ENCODE results near the gene P2RX2.
A peak's percentile ranks its signal among the peaks of the same experiment; 100 is the strongest.

Gene P2RX2

DNA sequence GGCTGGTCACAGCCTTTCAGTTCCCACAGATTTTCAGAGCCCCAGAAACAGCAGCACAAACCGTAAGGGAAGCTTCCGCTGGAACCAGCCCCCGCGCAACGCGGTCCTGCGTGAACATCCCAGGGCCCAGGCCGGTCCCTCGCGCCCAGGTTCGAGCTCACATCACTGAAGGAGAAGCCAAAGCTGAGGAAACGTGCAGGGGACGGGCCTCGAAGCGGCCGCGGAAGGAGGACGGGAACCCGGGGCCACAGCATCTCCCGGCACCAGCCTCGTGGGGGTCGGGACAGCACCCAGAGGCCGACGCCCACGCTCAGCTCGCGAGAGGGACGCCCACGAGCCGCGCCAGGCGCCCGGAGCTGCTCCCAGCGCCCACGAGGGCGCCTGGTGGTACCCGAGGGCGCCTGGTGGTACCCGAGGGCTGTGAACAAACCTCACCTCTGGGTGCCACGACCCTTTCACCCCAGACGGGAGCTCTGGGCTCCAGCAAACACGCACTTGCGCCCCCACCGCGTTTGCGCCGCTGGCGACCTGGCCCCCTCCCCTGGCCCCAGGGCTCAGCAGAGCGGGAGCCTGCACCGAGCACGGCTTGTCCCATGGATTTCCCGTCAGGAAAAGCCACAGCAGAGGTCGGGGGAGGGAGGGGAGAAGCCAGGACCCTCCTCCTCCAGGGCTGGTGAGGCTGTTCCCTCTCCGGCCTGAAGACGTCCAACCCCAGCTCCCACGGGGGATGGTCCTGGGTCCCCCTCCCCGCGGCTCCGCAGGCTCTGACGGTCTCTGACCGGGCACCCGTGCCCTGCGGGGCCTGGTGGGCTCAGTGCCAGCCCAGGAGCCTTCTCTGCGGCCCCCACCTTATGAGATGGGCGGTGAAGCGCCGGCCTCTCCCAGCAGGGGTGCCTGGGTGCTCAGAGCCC, 15.1 kb upstream of the P2RX2 start:
- DNase-seq (ENCODE audit: low read depth) = no peak

DNA sequence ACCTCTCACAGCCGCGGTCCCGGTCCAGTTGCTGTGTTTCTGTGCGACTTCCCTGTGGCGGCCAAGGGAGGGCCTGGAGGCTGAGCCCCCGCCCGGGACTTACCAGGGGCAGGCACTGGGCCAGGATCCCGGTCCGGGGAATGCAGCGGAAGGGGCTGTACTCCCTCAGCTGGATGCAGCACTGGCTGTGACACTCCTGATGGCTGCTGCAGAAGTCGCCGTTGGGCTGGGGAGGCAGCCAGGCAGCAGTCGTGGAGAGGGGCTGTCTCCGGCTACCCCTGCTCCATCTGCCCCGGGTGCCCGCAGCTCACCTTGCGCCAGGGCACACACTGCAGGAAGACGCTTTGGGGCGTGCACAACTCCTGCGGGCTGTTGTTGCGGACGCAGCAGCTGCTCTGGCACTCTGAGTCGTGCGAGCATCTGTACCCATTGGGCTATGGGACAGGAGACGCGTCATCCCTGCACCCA, 14.4 kb upstream of the P2RX2 start:
- no peak for DNase-seq (ENCODE audit: low read depth)

DNA sequence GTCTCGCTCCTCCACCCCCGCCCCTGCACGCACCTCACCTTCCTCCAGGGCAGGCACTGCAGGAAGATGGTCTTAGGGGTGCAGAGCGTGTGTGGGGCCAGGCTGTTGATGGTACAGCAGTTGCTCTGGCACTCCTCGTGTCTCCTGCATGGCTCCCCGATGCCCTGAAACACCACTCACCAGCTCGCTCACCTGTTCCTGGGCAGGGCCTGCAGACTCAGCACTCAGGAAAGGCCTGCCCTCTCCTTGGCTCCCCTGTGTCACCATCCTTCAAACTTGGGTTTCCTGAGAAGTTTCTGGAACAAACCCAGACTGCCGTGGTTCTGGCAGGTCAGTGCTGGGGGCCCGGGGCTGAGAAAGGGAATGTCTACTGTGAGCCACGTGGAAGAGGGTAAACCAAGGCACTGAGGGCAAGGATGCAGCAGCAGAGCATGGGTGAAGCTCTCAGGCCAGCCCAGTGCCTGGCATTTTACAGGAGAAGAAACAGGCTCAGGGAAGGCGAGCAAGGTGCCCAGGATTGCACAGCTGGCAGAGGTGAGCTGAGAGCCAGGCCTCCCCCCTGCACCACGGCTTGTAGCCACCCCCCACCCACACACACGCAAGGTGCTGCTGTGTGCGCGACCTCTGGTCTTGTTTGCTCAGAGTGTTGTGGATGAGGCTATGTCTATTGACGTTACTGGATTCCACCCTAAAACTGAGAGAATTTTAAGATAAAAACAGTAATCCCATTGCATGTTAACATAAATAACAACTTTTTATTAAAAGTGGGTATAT, 13.7 kb upstream of the P2RX2 start:
- DNase-seq (ENCODE audit: low read depth) = no peak

DNA sequence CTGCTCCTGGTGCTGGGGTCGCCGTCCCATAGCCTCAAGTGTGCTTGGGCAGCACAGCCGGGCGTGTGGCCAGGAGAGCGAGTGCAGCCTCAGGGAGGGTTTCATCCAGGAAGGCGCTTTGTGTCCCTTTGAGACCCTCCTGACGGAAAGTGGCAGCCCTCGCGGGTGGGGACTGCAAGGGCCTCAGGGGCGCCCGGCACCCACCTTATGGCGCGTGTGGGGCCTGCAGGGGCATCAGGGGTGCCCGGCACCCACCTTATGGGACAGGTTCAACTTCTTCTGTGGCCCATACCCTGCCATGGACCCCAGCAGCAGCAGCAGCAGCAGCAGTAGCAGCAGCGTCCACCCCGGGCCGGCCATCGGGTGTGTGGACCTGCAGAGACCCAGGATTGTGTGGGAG, 12.7 kb upstream of the P2RX2 start:
- DNase-seq (ENCODE audit: low read depth) = no peak

DNA sequence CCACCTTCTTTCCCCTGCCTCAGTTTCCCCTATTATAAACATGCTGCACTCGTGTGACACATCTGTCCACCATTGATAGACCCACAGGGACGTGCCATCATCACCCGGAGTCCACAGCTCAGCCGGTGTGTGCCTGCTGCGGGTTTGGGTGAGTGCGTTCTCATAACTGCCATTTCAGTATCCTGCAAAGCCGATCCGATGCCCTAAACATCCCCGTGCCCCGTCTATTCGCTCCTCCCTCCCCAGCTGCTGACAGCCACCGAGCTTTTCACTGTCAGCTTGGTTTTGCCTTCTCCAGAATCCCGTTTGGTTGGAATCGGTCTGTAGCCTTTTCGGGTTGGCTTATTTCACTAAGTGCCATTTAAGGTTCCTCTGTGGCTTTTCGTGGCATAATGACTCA, 12.1 kb upstream of the P2RX2 start:
- DNase-seq (ENCODE audit: low read depth) = no peak

DNA sequence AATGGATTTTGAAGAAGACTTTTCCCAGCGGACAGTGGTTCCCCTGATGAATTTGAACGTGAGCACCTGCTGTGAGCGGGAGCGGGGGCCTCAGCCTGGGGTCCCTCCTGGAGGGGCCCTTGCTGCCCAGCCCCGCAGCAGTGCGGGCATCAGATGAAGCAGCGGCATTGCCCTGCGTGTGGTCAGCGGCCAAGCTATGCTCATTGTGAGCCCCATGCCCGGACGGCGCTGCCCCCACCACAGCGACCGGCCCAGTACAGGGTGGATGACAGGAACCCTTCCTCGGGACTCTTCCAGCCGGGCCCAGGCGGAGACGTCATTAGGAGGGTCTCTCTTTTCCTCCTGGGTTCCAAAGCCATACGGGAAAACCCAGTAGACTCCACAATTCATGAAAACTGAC, 11.6 kb upstream of the P2RX2 start:
- DNase-seq (ENCODE audit: low read depth) = no peak

DNA sequence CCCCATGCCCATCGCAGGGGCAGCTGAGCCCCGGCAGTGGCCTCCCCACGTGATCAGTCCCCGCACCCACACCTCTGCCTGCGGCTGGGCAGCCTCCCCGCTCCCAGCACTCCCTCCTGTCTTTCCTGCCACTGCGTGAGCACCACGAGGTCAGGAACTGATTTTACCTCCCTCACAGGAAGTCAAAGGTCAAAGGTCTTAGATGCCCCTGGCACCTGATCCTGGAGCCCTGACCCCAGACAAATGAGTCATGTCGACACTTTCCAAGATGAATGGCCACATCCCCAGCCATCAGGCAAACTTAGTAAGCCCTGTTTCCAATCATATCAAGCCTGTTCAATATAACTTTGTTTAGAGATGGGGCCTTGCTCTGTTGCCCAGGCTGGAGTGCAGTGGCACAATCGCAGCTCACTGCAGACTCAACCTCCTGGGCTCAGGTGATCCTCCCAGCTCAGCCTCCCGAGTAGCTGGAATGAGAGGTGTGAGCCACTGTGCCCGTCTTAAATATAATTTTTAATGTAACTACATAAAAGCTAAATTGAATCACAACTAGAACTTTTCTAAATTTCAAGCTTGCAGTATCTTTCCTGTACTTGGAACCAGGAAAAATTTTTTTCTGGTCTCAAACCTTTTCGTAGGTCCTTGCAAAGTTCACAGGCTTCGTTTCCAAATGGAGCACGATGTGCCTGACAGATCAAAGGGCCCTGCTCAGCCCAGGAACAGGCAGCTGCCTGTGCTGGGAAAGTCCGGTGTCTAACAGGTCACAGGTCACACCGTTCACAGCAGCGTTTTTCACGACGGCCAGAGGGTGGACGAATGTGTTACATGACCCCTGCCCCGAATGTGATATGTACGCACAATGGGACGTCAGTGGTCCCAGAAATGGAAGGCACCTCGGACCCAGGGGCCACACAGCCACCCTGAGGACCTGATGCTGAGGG, 10.1 kb upstream of the P2RX2 start:
- DNase-seq (ENCODE audit: low read depth) = no peak

DNA sequence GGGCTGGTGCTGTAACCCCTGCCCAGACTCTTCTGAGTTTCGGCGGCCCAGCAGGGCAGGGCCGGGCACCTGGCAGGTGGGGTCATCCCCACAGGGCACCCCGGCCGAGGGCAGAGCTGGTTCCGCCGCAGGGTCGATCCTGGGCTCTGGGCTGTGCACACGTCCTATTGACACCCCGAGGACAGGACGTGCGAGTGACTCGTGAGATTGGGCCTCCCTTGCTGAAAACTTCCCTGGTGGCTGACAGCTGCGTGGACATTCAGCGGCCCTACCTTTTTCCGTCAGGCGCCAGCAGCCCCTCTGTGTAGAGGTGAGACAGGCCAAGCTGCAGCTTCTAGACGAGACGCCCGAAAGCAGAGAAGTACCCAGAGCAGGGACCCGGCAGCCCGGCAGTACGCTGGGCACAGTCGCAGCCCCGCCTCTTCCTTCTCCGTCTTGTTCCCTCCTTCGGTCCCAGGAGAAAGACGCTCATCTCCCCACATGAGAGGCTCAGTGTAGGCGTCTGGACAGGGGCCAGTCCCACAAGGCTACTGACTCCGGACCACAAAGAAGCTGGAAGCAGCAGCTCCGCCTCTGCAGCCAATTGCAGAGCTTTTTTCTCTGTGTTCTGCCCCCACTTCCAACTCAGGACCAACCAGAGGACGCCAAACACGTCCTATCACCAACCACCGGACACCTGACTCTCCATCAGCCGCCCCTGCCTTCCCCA, 8.4 kb upstream of the P2RX2 start, which contains the start of gene LRCOL1:
Gene LRCOL1, minus strand, starts transcription at position 532 of the 709 bp plus-strand sequence. CDS start 4,331 bp downstream, outside the sequence.
- DNase-seq (ENCODE audit: low read depth) = no peak

DNA sequence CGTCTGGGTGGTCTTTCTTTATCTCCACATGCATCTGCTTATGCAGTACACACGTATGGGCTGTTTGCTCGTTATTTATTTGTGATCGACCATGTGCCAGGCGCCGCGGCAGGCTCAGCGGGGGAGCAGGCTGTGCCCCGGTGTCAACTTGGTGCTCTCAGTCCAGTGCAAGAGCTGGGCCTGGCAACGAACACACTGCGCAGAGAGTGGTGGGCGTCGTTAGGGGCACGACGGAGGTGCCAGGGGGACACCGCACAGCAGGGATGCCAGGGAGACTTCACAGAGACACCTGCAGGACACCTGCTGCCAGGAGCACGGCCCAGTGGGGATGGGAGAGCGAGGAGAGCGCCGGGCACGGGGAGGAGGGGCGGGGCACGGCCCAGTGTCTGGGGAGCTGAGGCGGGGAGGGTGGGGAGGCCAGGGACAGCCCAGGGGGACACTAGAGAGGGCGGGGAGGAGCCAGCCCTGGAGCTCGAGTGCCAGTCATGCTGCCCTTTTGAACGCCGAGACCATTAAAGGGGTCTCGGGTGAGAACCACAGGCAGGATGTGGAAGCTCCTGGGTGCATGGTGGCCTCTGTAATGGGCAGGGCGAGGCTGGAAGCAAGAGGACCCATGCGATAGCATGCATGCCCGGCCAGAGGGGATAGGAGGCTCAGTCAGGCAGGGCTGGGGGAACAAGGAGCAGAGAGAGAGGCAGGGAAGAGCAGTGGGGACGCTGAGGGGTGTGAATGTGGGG, 7.5 kb upstream of the P2RX2 start:
- DNase-seq (ENCODE audit: low read depth) = no peak

DNA sequence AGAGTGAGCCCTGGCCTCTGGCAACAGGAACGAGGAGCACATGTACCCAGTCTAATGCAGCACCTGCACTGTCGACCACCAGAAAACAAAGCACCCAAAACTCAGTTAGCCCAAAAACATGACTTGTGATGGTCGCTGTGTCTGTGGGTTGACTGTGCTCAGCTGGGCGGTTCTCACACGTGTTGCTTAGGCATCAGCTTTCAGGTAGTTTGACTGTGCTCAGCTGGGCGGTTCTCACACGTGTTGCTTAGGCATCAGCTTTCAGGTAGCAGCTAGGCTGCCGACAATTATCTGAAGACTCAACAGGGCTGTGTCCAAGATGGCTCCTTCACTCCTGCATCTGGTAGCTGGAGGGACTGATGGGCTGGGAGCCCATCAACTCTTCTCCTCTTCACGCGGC, 7.0 kb upstream of the P2RX2 start:
- DNase-seq (ENCODE audit: low read depth) = no peak

DNA sequence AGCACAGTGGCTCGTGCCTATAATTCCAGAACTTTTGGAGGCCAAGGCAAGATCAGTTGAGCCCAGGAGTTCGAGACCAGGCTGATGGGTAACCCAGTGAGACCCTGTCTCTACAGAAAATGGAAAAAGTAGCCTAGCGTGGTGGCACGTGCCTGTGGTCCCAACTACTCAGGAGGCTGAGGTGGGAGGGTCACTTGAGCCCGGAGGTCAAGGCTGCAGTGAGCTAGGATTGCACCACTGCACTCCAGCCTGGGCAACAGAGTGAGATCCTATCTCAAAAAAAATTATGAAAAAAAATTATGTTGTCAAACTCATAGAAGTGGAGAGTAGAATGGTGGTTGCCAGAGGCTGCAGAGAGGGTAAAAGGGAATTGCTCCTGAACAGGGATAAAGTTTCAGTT, 4.5 kb upstream of the P2RX2 start:
- no peak for DNase-seq (ENCODE audit: low read depth)

DNA sequence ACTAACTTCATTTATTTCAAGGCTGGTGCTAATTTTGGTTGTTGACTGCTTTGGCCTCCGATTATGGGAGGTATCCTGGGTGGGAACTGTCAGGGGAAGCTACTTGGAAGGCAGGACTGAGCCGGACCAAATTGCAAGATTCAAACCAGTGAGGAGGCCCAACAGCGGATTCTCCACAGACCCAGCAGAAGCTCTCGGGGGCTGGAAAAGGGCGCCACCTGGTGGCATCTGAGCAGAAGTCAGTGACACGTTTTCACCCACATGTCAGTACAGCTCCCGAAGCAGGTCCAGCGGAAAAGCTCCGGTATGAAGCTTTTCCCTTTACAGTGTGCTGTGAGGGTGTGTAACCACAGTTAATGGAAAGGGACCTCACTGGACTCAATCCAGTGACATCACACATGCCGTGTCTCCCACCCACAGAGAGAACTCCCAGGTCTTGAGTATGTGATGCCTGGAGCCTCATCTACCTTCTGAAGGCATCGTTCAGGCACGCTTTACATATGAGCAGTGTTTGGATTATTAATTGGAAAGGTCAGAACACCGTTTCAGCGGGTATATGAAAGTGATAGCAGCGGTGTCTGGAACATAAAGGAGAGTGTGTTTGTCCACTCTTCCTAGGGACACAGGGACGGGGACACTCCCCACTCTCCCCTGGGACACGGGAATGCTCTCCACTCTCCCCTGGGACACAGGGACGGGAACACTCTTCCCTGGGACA, 3.6 kb upstream of the P2RX2 start:
- DNase-seq (ENCODE audit: low read depth) = peak; percentile 60

DNA sequence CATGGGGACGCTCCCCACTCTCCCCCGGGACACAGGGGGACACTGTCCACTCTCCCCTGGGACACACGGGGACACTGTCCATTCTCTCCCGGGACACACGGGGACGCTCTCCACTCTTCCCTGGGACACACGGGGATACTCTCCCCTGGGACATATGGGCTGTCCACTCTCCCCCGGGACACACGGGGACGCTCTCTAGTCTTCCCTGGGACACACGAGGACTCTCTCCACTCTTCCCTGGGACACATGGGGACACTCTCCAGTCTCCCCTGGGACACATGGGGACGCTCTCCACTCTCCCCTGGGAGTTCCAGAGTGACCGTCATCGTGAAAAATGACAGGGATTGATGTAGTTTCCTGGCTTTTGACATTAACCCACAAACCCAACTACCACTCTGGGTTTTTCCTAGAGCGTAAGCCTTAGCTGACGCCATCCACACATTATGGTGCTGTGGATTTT, 3.0 kb upstream of the P2RX2 start:
- DNase-seq (ENCODE audit: low read depth) = no peak

DNA sequence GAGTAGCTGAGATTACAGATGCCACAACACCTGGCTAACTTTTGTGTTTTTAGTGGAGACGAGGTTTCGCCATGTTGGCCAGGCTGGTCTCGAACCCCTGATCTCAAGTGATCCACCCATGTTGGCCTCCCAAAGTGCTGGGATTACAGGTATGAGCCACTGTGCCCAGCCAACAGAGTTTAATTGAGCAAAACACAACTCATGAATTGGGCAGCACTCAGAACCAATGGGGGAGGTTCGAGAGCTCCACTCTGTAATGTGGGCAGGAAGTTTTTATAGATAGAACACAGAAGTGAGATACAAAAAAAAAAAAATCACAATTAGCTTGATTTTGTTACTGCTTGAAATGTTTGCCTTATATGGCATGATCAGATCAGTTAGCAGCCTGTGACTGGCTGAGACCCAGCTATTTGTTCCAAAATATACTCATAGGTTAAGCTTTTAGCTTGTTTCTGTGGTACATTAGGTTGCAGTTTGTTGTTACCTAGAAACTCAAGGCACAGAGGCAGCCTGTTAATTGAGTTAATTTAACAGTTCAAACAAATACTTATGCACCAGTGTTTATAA, 1.4 kb upstream of the P2RX2 start:
- DNase-seq (ENCODE audit: low read depth) = no peak

DNA sequence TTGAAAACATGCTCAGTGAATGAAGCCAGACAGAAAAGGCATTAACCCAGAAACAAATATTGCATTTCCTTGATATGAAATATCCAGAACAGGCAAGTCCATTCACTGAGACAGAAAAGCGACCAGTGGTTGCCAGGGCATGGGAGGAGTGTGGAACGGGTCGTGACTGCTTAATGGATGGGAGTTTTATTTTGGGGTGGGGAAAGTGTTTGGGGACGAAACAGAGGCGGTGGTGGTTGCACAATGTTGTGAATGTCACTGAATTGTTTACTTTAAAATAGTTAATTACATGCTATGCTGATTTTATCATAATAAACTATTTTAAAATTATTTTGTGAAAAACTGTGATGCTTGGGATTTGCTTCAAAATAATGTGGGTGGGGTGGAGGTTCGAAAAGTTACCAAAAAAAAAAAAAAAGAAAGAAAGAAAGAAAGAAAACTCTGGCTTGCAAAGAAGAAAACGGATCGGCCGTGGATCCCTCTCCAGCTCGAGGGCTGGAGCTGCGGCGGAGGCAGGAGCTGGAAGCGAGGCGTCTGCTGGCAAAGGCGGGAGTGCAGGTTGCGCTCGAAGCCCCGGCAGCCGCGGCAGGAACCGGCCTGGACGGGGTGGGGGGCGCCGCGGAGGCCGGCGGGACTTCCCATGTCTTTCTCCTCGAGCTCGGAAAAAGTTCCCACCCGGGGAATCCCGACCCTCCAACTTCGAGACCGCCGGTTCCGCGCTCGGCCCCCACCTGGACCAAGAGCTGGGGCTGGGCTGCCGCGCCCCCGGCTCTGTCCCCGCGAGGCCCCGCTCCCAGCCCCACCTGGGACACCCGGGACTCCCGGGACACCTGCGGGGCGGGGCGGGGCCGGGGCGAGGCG, 524 bp upstream of the P2RX2 start:
- no peak for DNase-seq (ENCODE audit: low read depth)

DNA sequence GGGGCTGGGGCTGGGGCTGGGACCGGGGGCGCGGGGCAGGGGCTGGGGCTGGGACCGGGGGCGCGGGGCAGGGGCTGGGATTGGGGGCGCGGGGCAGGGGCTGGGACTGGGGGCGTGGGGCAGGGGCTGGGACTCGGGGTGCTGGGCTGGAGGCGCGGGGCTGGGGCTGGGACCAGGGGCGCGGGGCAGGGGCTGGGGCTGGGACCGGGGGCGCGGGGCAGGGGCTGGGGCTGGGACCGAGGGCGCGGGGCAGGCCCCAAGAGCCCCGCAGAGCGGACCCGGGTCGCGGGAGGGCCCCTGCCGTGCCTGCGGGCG, 452 bp downstream of the P2RX2 start:
- DNase-seq (ENCODE audit: low read depth) = no peak

DNA sequence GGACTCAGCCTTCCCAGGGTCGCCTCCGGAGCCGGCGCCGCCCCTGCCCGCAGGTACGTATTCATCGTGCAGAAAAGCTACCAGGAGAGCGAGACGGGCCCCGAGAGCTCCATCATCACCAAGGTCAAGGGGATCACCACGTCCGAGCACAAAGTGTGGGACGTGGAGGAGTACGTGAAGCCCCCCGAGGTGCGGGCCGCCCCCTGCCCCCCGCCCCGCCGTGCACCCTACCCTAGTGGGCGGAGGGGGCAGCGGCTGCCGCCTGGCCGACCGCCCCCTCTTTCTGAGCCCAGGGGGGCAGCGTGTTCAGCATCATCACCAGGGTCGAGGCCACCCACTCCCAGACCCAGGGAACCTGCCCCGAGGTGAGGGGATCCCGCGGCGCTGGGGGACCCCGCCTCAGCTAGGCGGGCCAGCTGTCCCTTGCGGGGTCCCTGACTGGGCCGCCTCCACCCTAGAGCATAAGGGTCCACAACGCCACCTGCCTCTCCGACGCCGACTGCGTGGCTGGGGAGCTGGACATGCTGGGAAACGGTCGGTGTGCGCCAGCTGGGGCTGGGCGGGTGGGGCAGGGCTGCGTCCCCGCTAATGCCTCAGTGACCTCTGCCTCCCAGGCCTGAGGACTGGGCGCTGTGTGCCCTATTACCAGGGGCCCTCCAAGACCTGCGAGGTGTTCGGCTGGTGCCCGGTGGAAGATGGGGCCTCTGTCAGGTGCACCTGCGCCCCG, 973 bp downstream of the P2RX2 start:
- no peak for DNase-seq (ENCODE audit: low read depth)
